ENCODE measurements around the gene SAAL1.
A peak's percentile ranks its signal among the peaks of the same experiment; 100 is the strongest.
"Not testable (repeated sequence)": the region's sequence is repeated elsewhere in the genome, so short reads cannot be mapped to it uniquely, and the experiment has no call there.

The SAAL1 gene

DNA sequence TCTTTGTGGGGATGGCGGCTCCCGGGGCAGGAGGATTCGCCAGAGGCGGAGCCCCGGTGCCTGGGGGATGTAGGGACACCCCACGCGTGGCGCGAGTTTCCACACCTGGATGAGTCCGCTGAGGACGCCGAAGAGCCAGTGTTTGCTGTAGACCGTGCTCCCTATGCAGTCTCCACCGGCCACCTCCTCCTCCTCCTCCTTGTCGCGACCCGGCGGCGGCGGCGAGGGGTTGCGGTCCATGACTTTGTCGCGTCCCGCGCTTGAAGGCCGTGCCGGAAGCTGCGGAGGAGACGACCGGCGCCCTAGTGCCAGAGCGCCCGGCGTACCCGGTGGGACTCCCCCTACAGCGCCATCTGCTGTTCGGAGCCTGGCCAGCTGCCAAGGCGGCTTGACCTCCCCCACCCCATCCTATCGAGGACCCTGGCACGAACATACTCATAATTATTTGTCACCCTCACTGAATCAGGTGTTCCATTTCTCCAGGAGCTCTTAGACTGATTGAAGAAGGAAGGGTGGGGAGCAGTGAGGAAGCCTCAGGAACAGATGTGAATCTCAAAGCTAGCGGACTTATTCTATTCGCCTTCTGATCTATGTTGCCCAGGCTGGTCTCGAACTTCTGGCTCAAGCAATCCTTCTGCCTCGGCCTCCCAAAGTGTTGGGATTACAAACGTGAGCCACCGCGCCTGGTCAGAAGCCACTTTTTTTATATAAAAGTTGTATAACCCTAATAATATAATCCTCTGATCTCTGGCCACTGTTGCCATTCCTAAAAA is at the start of gene SAAL1:
TSS of gene SAAL1 (minus strand) at position 281 of the 773 bp plus-strand sequence. CDS start at position 240, 41 bp downstream.
- DNase-seq = peak; percentile 84

- DNase-seq = no peak
Measured at GRCh38 chr11:18151581-18151980, 45.7 kb upstream of the SAAL1 start.

GRCh38 chr11:18145837-18146236 is 40.0 kb upstream of the SAAL1 start:
- DNase-seq = no peak

GRCh38 chr11:18145025-18145424 is 39.1 kb upstream of the SAAL1 start:
- no peak for DNase-seq

DNA sequence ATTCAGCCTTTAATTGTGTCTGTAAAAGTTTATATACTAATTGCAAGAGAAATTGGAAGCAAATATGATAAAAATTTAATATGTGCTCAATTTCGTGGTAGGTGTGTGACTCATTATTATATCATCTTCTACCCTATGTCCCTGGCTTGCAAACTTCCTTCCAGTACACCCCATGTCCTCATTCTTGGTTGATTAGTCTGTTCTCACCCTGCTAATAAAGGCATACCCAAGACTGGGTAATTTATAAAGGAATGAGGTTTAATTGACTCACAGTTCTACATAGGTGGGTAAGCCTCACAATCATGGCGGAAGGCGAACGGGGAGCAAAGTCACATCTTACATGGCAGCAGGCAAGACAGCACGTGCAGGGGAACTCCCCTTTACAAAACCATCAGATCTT is 38.4 kb upstream of the SAAL1 start:
- DNase-seq = no peak

DNA sequence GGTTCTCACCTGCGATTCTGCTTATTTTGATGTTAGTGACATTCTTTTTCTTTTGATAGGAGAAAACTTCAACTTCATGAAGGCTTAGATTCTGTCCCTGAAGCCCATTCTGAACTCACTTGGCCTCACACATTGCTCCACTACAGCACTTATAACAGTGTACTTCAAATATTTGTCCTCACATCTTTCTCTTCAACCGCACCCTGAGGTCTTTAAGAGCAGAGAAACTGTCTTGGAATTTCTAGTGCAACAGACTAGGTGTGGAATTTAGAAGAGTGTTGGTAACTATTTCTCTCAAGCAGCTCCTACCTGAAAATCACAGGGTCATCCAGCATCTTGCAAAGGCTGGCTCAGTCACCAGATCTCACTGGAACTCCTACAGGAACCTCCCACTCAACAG is 34.3 kb upstream of the SAAL1 start:
- no peak for DNase-seq

DNA sequence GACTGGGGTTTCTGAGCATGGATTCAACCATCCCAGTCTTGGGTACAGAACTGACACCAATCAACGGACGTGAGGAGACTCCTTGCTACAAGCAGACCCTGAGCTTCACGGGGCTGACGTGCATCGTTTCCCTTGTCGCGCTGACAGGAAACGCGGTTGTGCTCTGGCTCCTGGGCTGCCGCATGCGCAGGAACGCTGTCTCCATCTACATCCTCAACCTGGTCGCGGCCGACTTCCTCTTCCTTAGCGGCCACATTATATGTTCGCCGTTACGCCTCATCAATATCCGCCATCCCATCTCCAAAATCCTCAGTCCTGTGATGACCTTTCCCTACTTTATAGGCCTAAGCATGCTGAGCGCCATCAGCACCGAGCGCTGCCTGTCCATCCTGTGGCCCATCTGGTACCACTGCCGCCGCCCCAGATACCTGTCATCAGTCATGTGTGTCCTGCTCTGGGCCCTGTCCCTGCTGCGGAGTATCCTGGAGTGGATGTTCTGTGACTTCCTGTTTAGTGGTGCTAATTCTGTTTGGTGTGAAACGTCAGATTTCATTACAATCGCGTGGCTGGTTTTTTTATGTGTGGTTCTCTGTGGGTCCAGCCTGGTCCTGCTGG is 31.4 kb upstream of the SAAL1 start:
- no peak for DNase-seq

DNA sequence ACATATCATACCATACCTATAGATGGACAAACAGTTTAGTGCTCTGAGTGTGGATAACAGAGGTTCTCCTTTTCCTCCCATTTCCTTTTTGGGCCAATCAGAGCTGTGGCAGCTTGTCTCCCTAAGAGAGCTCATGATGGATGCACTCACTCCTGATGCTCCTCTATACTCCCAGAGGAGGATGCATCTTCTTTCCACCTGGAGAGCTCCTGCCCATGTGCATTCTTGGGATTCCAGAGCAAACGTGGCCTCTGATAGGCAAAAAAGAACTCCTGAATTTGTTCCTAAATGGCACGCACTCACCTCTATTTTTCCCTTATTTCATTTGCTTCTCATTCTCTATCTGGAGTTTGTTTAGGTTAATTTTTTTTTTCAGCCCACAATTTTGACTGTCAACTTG is 29.4 kb upstream of the SAAL1 start:
- DNase-seq = no peak

- no peak for DNase-seq
Measured at GRCh38 chr11:18132341-18132740, 26.5 kb upstream of the SAAL1 start, which contains the start of gene MRGPRX3. TSS of gene MRGPRX3 (plus strand) at chr11:18132571. CDS start at chr11:18137203, 4,632 bp downstream.

GRCh38 chr11:18131115-18131514 is 25.2 kb upstream of the SAAL1 start:
- not testable (repeated sequence) for DNase-seq

DNA sequence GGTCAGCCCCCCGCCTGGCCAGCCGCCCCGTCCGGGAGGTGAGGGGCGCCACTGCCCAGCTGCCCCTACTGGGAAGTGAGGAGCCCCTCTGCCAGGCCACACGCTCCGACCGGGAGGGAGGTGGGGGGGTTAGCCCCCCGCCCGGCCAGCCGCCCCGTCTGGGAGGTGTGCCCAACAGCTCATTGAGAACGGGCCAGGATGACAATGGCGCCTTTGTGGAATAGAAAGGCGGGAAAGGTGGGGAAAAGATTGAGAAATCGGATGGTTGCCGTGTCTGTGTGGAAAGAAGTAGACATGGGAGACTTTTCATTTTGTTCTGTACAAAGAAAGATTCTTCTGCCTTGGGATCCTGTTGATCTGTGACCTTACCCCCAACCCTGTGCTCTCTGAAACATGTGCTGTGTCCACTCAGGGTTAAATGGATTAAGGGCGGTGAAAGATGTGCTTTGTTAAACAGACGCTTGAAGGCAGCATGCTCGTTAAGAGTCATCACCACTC is 15.5 kb upstream of the SAAL1 start:
- DNase-seq = not testable (repeated sequence)

DNA sequence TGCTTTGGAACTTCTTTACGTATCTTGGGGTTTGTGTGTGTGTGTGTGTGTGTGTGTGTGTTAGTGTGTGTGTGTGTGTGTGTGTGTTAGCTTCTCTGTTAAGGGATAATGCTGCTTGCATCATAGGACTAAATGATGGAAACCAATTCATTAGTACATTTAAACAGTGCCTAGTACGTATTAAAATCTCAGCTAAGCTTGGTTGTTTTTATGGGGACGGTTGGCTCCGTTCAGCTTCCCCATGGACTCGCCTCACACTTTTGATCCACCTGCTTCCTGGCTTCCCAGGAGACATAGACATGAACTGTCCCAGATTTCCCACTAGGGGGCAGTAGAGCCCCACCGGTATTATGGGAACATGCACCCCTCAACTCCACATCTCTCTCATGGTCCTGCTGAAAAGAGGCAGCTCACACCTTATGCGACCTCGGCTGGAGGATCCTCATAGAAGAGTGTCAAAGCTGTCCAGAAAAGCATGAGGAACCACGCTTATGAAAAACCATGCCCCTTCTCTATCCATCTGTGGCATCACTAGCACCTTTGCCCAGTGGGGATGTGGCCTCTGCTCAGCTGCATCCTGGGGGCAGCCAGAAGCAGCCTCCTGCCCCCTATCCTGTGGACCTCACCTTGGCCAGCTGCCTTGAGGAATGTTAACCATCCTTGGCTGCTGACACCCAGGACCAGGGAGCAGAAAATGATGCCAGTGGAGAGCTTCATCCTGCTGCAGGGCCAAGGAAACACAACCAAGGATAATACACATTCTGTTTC is 9.7 kb upstream of the SAAL1 start:
- peak; percentile 88 for DNase-seq

- no peak for DNase-seq
Measured at GRCh38 chr11:18111005-18111404, 5.1 kb upstream of the SAAL1 start.

- DNase-seq = no peak
Measured at GRCh38 chr11:18108254-18108653, 2.4 kb upstream of the SAAL1 start.

- no peak for DNase-seq
Measured at GRCh38 chr11:18106688-18107087, 806 bp upstream of the SAAL1 start.

DNA sequence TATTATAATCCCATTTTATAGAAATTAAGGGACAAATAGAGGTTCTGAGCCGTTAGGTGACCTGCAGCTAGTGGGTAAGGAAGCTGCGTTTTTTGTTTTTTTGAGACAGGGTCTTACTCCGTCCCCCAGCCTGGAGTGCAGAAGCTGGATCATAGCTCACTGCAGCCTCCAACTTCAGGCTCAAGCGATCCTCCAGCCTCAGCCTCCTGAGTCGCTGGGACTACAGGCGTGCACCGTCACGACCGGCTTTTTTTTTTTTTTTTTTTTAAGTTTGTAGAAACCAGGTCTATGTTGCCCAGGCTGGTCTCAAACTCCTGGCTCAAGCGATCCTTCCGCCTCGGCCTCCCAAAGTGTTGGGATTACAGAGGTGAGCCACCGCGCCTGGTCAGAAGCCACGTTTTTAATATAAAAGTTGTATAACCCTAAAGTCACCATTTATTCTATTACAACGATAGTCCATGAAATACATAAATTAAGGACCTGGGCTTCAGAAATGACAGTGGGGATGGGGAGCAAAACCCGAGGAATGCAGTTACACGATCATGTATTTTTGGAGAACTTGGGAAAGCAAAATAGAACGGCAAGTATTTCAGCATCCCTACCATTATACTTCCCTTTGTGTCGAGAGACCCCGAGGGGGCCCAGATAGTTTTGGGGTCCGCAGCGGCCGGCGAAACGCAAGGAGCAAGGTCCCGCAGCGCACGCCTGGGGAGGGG is 638 bp downstream of the SAAL1 start:
- DNase-seq = no peak

GRCh38 chr11:18100926-18101656 is 4.8 kb downstream of the SAAL1 start:
- no peak for DNase-seq

- DNase-seq = no peak
Measured at GRCh38 chr11:18093959-18094358, 11.9 kb downstream of the SAAL1 start.

- DNase-seq = no peak
Measured at GRCh38 chr11:18091731-18092130, 14.2 kb downstream of the SAAL1 start.

DNA sequence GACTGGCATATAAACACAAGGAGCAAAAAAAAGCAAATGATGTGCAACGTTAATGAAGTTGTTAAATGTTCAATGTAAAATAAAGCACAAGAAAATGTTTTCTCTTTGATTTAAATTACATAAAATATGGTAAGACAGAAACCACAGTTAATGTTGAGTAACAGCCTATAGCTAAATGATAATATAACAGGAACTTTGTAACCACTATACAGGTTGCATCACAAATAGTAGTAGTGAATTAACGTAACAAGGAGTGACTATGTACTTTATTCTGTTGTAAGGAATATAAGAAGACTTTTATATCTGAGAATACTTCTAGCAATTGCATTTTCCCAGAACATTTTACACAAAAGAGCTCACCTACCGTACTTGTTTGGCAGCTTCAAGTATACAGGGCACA is 16.9 kb downstream of the SAAL1 start:
- DNase-seq = no peak

- no peak for DNase-seq
Measured at GRCh38 chr11:18088366-18088765, 17.5 kb downstream of the SAAL1 start.

DNA sequence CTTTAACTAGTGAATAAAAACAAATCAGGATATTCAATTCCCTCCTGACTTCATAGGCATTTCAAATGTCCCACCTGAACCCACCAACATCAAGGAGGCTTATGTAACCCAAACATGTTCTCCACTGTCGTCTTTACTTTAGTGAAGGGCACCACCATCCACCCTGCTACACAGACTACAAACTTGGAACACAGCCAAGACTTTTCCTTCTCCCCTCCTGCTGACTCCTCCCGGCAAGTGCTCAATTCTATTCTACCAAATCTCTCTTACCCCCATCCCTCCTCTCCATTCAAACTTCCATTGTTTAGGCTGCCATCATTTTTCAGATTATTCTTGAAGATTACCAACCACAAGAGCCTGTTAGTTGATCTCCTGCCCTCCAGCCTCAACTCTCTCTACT is 24.3 kb downstream of the SAAL1 start:
- DNase-seq = peak; percentile 7
